Smooth muscle cell of the umbilical artery (primary cell): ENCODE data around the gene INA. TPM values are rescaled to one million over a fixed set of nuclear protein-coding genes. Genes with fewer than 3 reads are reported as not detected.

Source experiments
- total RNA-seq: library from RNA; depleted of rRNA; stranded (reverse); fragments of >200 nt; gene quantifications from 2 replicates; pipeline ENCODE4 v1.2.3, GENCODE V29; 2014

Gene INA
- 0.30 and 2.5 TPM in 2 replicates for total RNA-seq

GRCh38 chr10:103276896-103277712 lies at the start of gene INA:
Gene INA, plus strand, starts transcription at chr10:103277138. Its CDS starts 74 bp downstream, at chr10:103277212.

GRCh38 chr10:103245587-103245986 lies 31.4 kb upstream of the INA start, which contains the start of gene RPEL1:
Gene RPEL1, plus strand, starts transcription at chr10:103245887. Its CDS starts 110 bp downstream, at chr10:103245997.

Other genes with a start within 250 kb of the INA start
- 48.7 and 70.2 TPM in 2 replicates for gene NT5C2, start 83.9 kb upstream of the INA start, total RNA-seq
- 0.09 TPM in 1 of 2 replicates, not detected in the other for gene RPEL1, start 31.3 kb upstream of the INA start, total RNA-seq
- gene PCGF6, start 74.0 kb downstream of the INA start, total RNA-seq = 8.9 and 10.2 TPM in 2 replicates
- 3.9 and 4.8 TPM in 2 replicates for gene TAF5, start 90.8 kb downstream of the INA start, total RNA-seq
- gene ATP5MK, start 119.3 kb downstream of the INA start, total RNA-seq = 115 and 210 TPM in 2 replicates
- gene PDCD11, start 119.5 kb downstream of the INA start, total RNA-seq = 29.7 and 63.7 TPM in 2 replicates
- gene CALHM2, start 175.2 kb downstream of the INA start, total RNA-seq = 9.2 and 12.1 TPM in 2 replicates
- gene CALHM1, start 181.8 kb downstream of the INA start, total RNA-seq = not detected in 2 replicates
- not detected in 2 replicates for gene CALHM3, start 202.1 kb downstream of the INA start, total RNA-seq
- gene NEURL1, start 216.6 kb downstream of the INA start, total RNA-seq = 0.18 and 0.59 TPM in 2 replicates